HCT116 (cell line): ENCODE results near the gene MRE11. TPM values are rescaled to one million over a fixed set of nuclear protein-coding genes. Genes with fewer than 3 reads are reported as not detected.
A peak's percentile ranks its signal among the peaks of the same experiment; 100 is the strongest.

Experiments
- ATAC-seq: fragments of 200-7000 bp; cut with Tn5 transposase; 2 replicates; pipeline ENCODE4 v1.9.1; 2020; ENCODE audit warnings: mild to moderate bottlenecking, moderate library complexity
- BruUV-seq: library from RNA; stranded (reverse); fragments of 400-500 nt; replicated peaks from 2 replicates; lab custom pipeline; 2021; lab: Mats Ljungman, UMichigan
- CTCF ChIA-PET: fragments of 300-600 bp; sonication (Branson Sonifier 250); formaldehyde crosslinking; loops from one replicate; lab custom pipeline; 2021; ENCODE audit warnings: antibody characterized with exemption; lab: Charles Lee
- POLR2A ChIA-PET: fragments of 300-600, 350-600 bp; sonication (Branson Sonifier 250); formaldehyde crosslinking; loops from one replicate; lab custom pipeline; 2021; ENCODE audit warnings: antibody characterized with exemption; lab: Charles Lee
- RAD21 ChIA-PET, 2 experiments: fragments of 300-600 bp; sonication (Branson Sonifier 250); formaldehyde crosslinking; loops; one replicate each; lab custom pipeline; 2023; ENCODE audit warnings: low total read pairs in 2 of 2; ENCODE audit not compliant: uncharacterized antibody in 2 of 2, unreplicated experiment in 2 of 2, low non-redundant PET in 1 of 2; lab: Charles Lee
- DNase-seq: peaks from one replicate; pipeline ENCODE4 v3.0.0-alpha.2; 2010; ENCODE audit warnings: low read depth, low spot score
- H2AFZ ChIP-seq: fragments of 200-600 bp; shearing (Covaris generic), sonication (generic); 2 replicates; pipeline ENCODE4 v1.6.1; 2017; ENCODE audit warnings: low read depth, mixed run types, mixed read lengths, antibody characterized with exemption, low read length; ENCODE audit not compliant: poor library complexity, severe bottlenecking
- H3K27ac ChIP-seq: 2 replicates; pipeline ENCODE4 v1.5.1; 2012; ENCODE audit warnings: low read depth, low read length
- H3K27me3 ChIP-seq: fragments of 200-600 bp; sonication (generic); 2 replicates; pipeline ENCODE4 v1.6.1; 2016; ENCODE audit warnings: mixed run types, low read length, mixed read lengths; ENCODE audit not compliant: insufficient read depth
- H3K36me3 ChIP-seq, 2 experiments: fragments of 200-500 bp in 1 of 2; fragments of 200-600 bp in 1 of 2; sonication (Bioruptor generic) in 1 of 2; sonication (generic) in 1 of 2; 2 replicates each; pipeline versions ENCODE4 v1.5.1 to v1.6.1; 2014 to 2016; ENCODE audit warnings: low read length in 2 of 2, inconsistent platforms in 1 of 2, mixed read lengths in 1 of 2, mixed run types in 1 of 2; ENCODE audit not compliant: insufficient read depth in 2 of 2, control insufficient read depth in 1 of 2
- H3K4me1 ChIP-seq, 2 experiments: fragments of 200-600 bp in 1 of 2; sonication (generic) in 1 of 2; 2 replicates each; pipeline versions ENCODE4 v1.5.1 to v1.6.1; 2012 to 2017; ENCODE audit warnings: low read length in 2 of 2, inconsistent platforms in 1 of 2, mild to moderate bottlenecking in 1 of 2, mixed read lengths in 1 of 2, mixed run types in 1 of 2, moderate library complexity in 1 of 2; ENCODE audit not compliant: insufficient read depth in 2 of 2, control insufficient read depth in 1 of 2
- H3K4me2 ChIP-seq: fragments of 200-600 bp; sonication (generic); 2 replicates; pipeline ENCODE4 v1.6.1; 2017; ENCODE audit warnings: mixed run types, low read length, mixed read lengths
- H3K4me3 ChIP-seq, 2 experiments: fragments of 200-600 bp in 1 of 2; sonication (generic) in 1 of 2; replicated peaks in 1 of 2; 2 replicates each; pipeline ENCODE4 v1.5.1; 2011 to 2016; ENCODE audit warnings: low read length in 2 of 2, control low read depth in 1 of 2, low read depth in 1 of 2, mild to moderate bottlenecking in 1 of 2, mixed read lengths in 1 of 2, mixed run types in 1 of 2
- H3K79me2 ChIP-seq: fragments of 200-600 bp; sonication (generic); 2 replicates; pipeline ENCODE4 v1.6.1; 2017; ENCODE audit warnings: mild to moderate bottlenecking, mixed run types, low read length, moderate library complexity, mixed read lengths; ENCODE audit not compliant: insufficient read depth
- H3K9ac ChIP-seq: fragments of 200-600 bp; sonication (generic); 2 replicates; pipeline ENCODE4 v1.6.1; 2016; ENCODE audit warnings: low read length, mixed read lengths
- H3K9me2 ChIP-seq: fragments of 200-600 bp; sonication (generic), shearing (Covaris generic); 2 replicates; pipeline ENCODE4 v1.6.1; 2017; ENCODE audit warnings: mixed run types, mild to moderate bottlenecking, moderate library complexity; ENCODE audit not compliant: insufficient read depth
- H3K9me3 ChIP-seq, 2 experiments: fragments of 200-500 bp in 1 of 2; fragments of 200-600 bp in 1 of 2; sonication (Bioruptor generic) in 1 of 2; sonication (generic) in 1 of 2; 2 replicates each; pipeline ENCODE4 v1.6.1; 2014 to 2017; ENCODE audit warnings: low read length in 2 of 2, mixed read lengths in 2 of 2, inconsistent platforms in 1 of 2, low read depth in 1 of 2, mild to moderate bottlenecking in 1 of 2, mixed run types in 1 of 2, moderate library complexity in 1 of 2; ENCODE audit not compliant: control insufficient read depth in 1 of 2, insufficient read depth in 1 of 2
- H4K20me1 ChIP-seq: fragments of 200-600 bp; sonication (generic), shearing (Covaris generic); 2 replicates; pipeline ENCODE4 v1.6.1; 2017; ENCODE audit warnings: mixed run types, mild to moderate bottlenecking, moderate library complexity; ENCODE audit not compliant: insufficient read depth
- ATF3 ChIP-seq: IDR thresholded peaks from 2 replicates; pipeline ENCODE4 v1.6.1; 2012
- CEBPB ChIP-seq: IDR thresholded peaks from 2 replicates; pipeline ENCODE4 v1.6.1; 2012; ENCODE audit warnings: low read depth
- CTCF ChIP-seq, 3 experiments: fragments of 200-600 bp in 1 of 3; sonication (generic) in 1 of 3; IDR thresholded peaks in 2 of 3; conservative IDR thresholded peaks in 1 of 3; 2 replicates each; pipeline ENCODE4 v1.5.1; 2012 to 2017; ENCODE audit warnings: low read depth in 2 of 3, low read length in 2 of 3, antibody characterized with exemption in 1 of 3, borderline replicate concordance in 1 of 3, control low read depth in 1 of 3, mild to moderate bottlenecking in 1 of 3, mixed read lengths in 1 of 3, mixed run types in 1 of 3, moderate library complexity in 1 of 3; ENCODE audit not compliant: insufficient read depth in 1 of 3
- EGR1 ChIP-seq: IDR thresholded peaks from 2 replicates; pipeline ENCODE4 v1.6.1; 2012; ENCODE audit warnings: low read depth
- EZH2 ChIP-seq: fragments of 200-600 bp; sonication (generic); IDR thresholded peaks from 2 replicates; pipeline ENCODE4 v1.6.1; 2017; ENCODE audit warnings: antibody characterized with exemption, mixed run types
- EZH2phosphoT487 ChIP-seq: fragments of 200-600 bp; IDR thresholded peaks from 2 replicates; pipeline ENCODE4 v1.6.1; 2018; ENCODE audit warnings: antibody characterized with exemption, borderline replicate concordance
- RAD21 ChIP-seq: IDR thresholded peaks from 2 replicates; pipeline ENCODE4 v1.6.1; 2012; ENCODE audit warnings: low read depth, mild to moderate bottlenecking
- SRF ChIP-seq: IDR thresholded peaks from 2 replicates; pipeline ENCODE4 v1.6.1; 2012; ENCODE audit warnings: low read depth
- YY1 ChIP-seq: IDR thresholded peaks from 2 replicates; pipeline ENCODE4 v1.6.1; 2011; ENCODE audit warnings: low read length, low read depth, moderate library complexity, mild to moderate bottlenecking; ENCODE audit not compliant: insufficient replicate concordance; ENCODE audit errors: extremely low read depth
- intact Hi-C: fragments of 100-400 bp; cut with micrococcal nuclease; formaldehyde crosslinking; loops from 2 replicates; pipeline ENCODE4 v1.10.0; 2022
- total RNA-seq: library from RNA; stranded (reverse); gene quantifications from one replicate; pipeline ENCODE4 v1.2.1, GENCODE V29; 2021; ENCODE audit not compliant: unreplicated experiment

MRE11 gene
- total RNA-seq, 1 experiment from 2014 or later = 20.6 TPM

GRCh38 chr11:94521684-94522083, 28.0 kb upstream of the MRE11 start:
- H3K4me1 ChIP-seq = no peaks in the 10 kb centered on the region
- intact Hi-C loops = no loop called here
- no peak overlapping the region for H3K9ac ChIP-seq
- BruUV-seq = no TSS peak
- H3K4me2 ChIP-seq = no peak overlapping the region
- H3K4me3 ChIP-seq = no peak overlapping the region
- H3K9me2 ChIP-seq = no peaks in the 10 kb centered on the region
- RAD21 ChIA-PET = interaction anchor here in 1 of 2 experiments (0.9 kb wide), 1 partner anchor 22 kb away, joined by 3 read pairs; the partner anchor contains the start of gene FUT4
- H3K79me2 ChIP-seq = no peaks in the 10 kb centered on the region
- CTCF ChIA-PET = interaction anchor here (1.0 to 1.6 kb wide), 6 partner anchors 17 to 626 kb away, joined by 3 to 8 read pairs (median 4); no protein-coding TSS in a partner anchor
- peak; percentile 87 for ATAC-seq
- POLR2A ChIA-PET = no interaction called here
- H3K27ac ChIP-seq = no peak overlapping the region
- no peaks in the 10 kb centered on the region for H3K36me3 ChIP-seq
- H4K20me1 ChIP-seq = no peaks in the 10 kb centered on the region
- no peak for DNase-seq
- H2AFZ ChIP-seq = no peak overlapping the region
- H3K27me3 ChIP-seq = no peaks in the 10 kb centered on the region
- TF ChIP-seq CTCF (IDR thresholded peaks at IDR 0.05 in 2 of 3, conservative IDR thresholded peaks at IDR 0.05 in 1 of 3; ENCODE audit: borderline replicate concordance in 1 of 3, insufficient read depth in 1 of 3, low read depth in 2 of 3, low read length in 2 of 3) (peak; percentile 20 to 51 (median 50); a peak in 4 of 6 replicates), EGR1 (no peak), RAD21 (peak; percentile 24; the same call in 1 of the 2 replicates)
- no peaks in the 10 kb centered on the region for H3K9me3 ChIP-seq

- Histone ChIP-seq H3K9me2 (no peaks in the 10 kb centered on the region), H3K27me3 (no peaks in the 10 kb centered on the region), H3K4me1 (no peaks in the 10 kb centered on the region), H3K9ac (no peak overlapping the region), H4K20me1 (no peaks in the 10 kb centered on the region), H3K9me3 (no peaks in the 10 kb centered on the region), H3K79me2 (no peaks in the 10 kb centered on the region), H3K27ac (no peak overlapping the region), H2AFZ (peak overlapping the region; percentile 67), H3K36me3 (no peaks in the 10 kb centered on the region), H3K4me3 (no peak overlapping the region), H3K4me2 (no peak overlapping the region)
- POLR2A ChIA-PET = no interaction called here
- DNase-seq (peak; percentile 19), ATAC-seq (peak; percentile 75)
- intact Hi-C loops = loop anchor here (2.0 to 10.0 kb wide), 2 partner anchors 377 to 1905 kb away; no protein-coding TSS in a partner anchor
- no TSS peak for BruUV-seq
- no peak for TF ChIP-seq EZH2
- no peak for TF ChIP-seq CEBPB
- TF ChIP-seq RAD21 = peak; percentile 66
- peak; percentile 53 to 73 (median 61); a peak in 5 of 6 replicates for TF ChIP-seq CTCF (IDR thresholded peaks at IDR 0.05 in 2 of 3, conservative IDR thresholded peaks at IDR 0.05 in 1 of 3; ENCODE audit: borderline replicate concordance in 1 of 3, insufficient read depth in 1 of 3, low read depth in 2 of 3, low read length in 2 of 3)
- no peak for TF ChIP-seq YY1
- no peak for TF ChIP-seq SRF
- TF ChIP-seq EZH2phosphoT487 = no peak
- no peak for TF ChIP-seq ATF3
- CTCF ChIA-PET = no interaction called here
- RAD21 ChIA-PET = interaction anchor here in 1 of 2 experiments (1.0 kb wide), 1 partner anchor 104 kb away, joined by 3 read pairs; no protein-coding TSS in a partner anchor
These were observed 25.9 kb upstream of the MRE11 start for GRCh38 chr11:94519478-94520084.
